HG03045 (cell line): ENCODE results near the gene PRR20D.
"Not testable (repeated sequence)": the region's sequence is repeated elsewhere in the genome, so short reads cannot be mapped to it uniquely, and the experiment has no call there.

Source experiments
- ATAC-seq: cut with Tn5 transposase; IDR thresholded peaks from one replicate; pipeline ENCODE4 v1.9.1; 2021; ENCODE audit warnings: mild to moderate bottlenecking, moderate library complexity; ENCODE audit not compliant: unreplicated experiment

PRR20D gene

GRCh38 chr13:57160332-57160731 is at the start of gene PRR20D:
TSS of gene PRR20D (plus strand) at chr13:57160632. CDS start at chr13:57161019, 387 bp downstream.
- not testable (repeated sequence) for ATAC-seq

- no peak for ATAC-seq
Measured at GRCh38 chr13:57114945-57115344, 45.5 kb upstream of the PRR20D start.

- ATAC-seq, result no peak
Measured at GRCh38 chr13:57123681-57124080, 36.8 kb upstream of the PRR20D start.

- no peak for ATAC-seq
Measured at GRCh38 chr13:57128909-57129308, 31.5 kb upstream of the PRR20D start.

GRCh38 chr13:57136093-57136492 is 24.3 kb upstream of the PRR20D start:
- ATAC-seq, result no peak

GRCh38 chr13:57137585-57137984 is 22.8 kb upstream of the PRR20D start:
- ATAC-seq, result no peak

GRCh38 chr13:57138988-57139387 is 21.4 kb upstream of the PRR20D start:
- ATAC-seq, result no peak

- ATAC-seq, result not testable (repeated sequence)
Measured at GRCh38 chr13:57139781-57140180, 20.7 kb upstream of the PRR20D start.

GRCh38 chr13:57140235-57140968 is 20.0 kb upstream of the PRR20D start, which contains the start of gene PRR20A:
TSS of gene PRR20A (plus strand) at chr13:57140918. CDS start at chr13:57141305, 387 bp downstream.
- ATAC-seq, result not testable (repeated sequence)

GRCh38 chr13:57147188-57147587 is 13.2 kb upstream of the PRR20D start, which contains the start of gene PRR20B:
TSS of gene PRR20B (plus strand) at chr13:57147488. CDS start at chr13:57147875, 387 bp downstream.
- not testable (repeated sequence) for ATAC-seq

GRCh38 chr13:57148106-57148505 is 12.3 kb upstream of the PRR20D start:
- not testable (repeated sequence) for ATAC-seq

GRCh38 chr13:57153761-57154160 is 6.7 kb upstream of the PRR20D start, which contains the start of gene PRR20C:
TSS of gene PRR20C (plus strand) at chr13:57154061. CDS start at chr13:57154448, 387 bp downstream.
- ATAC-seq, result not testable (repeated sequence)

GRCh38 chr13:57166897-57167296 is 6.5 kb downstream of the PRR20D start, which contains the start of gene PRR20E:
TSS of gene PRR20E (plus strand) at chr13:57167197. CDS start at chr13:57167584, 387 bp downstream.
- ATAC-seq, result not testable (repeated sequence)

- ATAC-seq, result no peak
Measured at GRCh38 chr13:57191667-57192066, 31.2 kb downstream of the PRR20D start.

- ATAC-seq, result no peak
Measured at GRCh38 chr13:57212989-57213388, 52.6 kb downstream of the PRR20D start.
